DND-41 (cell line): ENCODE results near the gene CHI3L2.

Experiments
- ATAC-seq: fragments of 200-7000 bp; cut with Tn5 transposase; 3 replicates; pipeline ENCODE4 v1.9.1; 2021; ENCODE audit warnings: low read depth; ENCODE audit not compliant: insufficient read depth
- DNase-seq: peaks from one replicate; pipeline ENCODE4 v3.0.0-alpha.2; 2020
- H2AFZ ChIP-seq: 2 replicates; pipeline ENCODE4 v1.6.0; 2012; ENCODE audit warnings: low read depth, low read length
- H3K27ac ChIP-seq: 2 replicates; pipeline ENCODE4 v1.5.1; 2012; ENCODE audit warnings: low read length, inconsistent platforms
- H3K27me3 ChIP-seq: fragments of 200-600 bp; sonication (generic); 2 replicates; pipeline ENCODE4 v1.6.0; 2012; ENCODE audit warnings: low read length, mild to moderate bottlenecking, inconsistent platforms; ENCODE audit not compliant: insufficient read depth, poor library complexity
- H3K36me3 ChIP-seq: 2 replicates; pipeline ENCODE4 v1.5.1; 2012; ENCODE audit warnings: low read length, inconsistent platforms; ENCODE audit not compliant: insufficient read depth
- H3K4me1 ChIP-seq: 2 replicates; pipeline ENCODE4 v1.5.1; 2012; ENCODE audit warnings: mild to moderate bottlenecking, low read length; ENCODE audit not compliant: insufficient read depth
- H3K4me2 ChIP-seq: 2 replicates; pipeline ENCODE4 v1.6.0; 2012; ENCODE audit warnings: mild to moderate bottlenecking, moderate library complexity, low read length, inconsistent platforms; ENCODE audit not compliant: insufficient read depth
- H3K4me3 ChIP-seq, 2 experiments: fragments of 200-600 bp in 1 of 2; shearing (Covaris generic) in 1 of 2; 2 replicates each; pipeline ENCODE4 v1.5.1; 2012 to 2016; ENCODE audit warnings: inconsistent platforms in 2 of 2, low read length in 2 of 2, mild to moderate bottlenecking in 2 of 2, low read depth in 1 of 2, moderate library complexity in 1 of 2
- H3K79me2 ChIP-seq: 2 replicates; pipeline ENCODE4 v1.6.0; 2012; ENCODE audit warnings: low read length, inconsistent platforms; ENCODE audit not compliant: insufficient read depth
- H3K9ac ChIP-seq: 2 replicates; pipeline ENCODE4 v1.6.0; 2012; ENCODE audit warnings: low read depth, mild to moderate bottlenecking, inconsistent platforms, low read length, moderate library complexity
- H3K9me3 ChIP-seq: 2 replicates; pipeline ENCODE4 v1.5.1; 2012; ENCODE audit warnings: low read length, moderate library complexity, mild to moderate bottlenecking, inconsistent platforms; ENCODE audit not compliant: insufficient read depth, severe bottlenecking
- H4K20me1 ChIP-seq: 2 replicates; pipeline ENCODE4 v1.6.0; 2012; ENCODE audit warnings: low read length; ENCODE audit not compliant: insufficient read depth
- CTCF ChIP-seq: IDR thresholded peaks from 2 replicates; pipeline ENCODE4 v1.5.1; 2012; ENCODE audit warnings: borderline replicate concordance, low read length, moderate library complexity, mild to moderate bottlenecking; ENCODE audit not compliant: poor library complexity, severe bottlenecking; ENCODE audit errors: extremely low read depth
- EZH2 ChIP-seq: IDR thresholded peaks from 3 replicates; pipeline ENCODE4 v1.6.1; 2012; ENCODE audit warnings: borderline replicate concordance, low read depth, mild to moderate bottlenecking, moderate library complexity, low read length, inconsistent platforms; ENCODE audit not compliant: severe bottlenecking

The CHI3L2 gene

GRCh38 chr1:111199881-111200801 is 27.4 kb upstream of the CHI3L2 start, which contains the start of gene DENND2D:
TSS of gene DENND2D (minus strand) at chr1:111200646. CDS start at chr1:111200459, 187 bp downstream.
- Histone ChIP-seq H3K9ac (peak within 1 kb of the TSS; percentile 73), H3K36me3 (peaks cover 52% of the 10 kb centered on the region), H3K9me3 (no peaks in the 10 kb centered on the region), H4K20me1 (peaks cover 17% of the 10 kb centered on the region), H2AFZ (no peak within 1 kb of the TSS), H3K4me2 (peak within 1 kb of the TSS; percentile 75), H3K4me3 (peak within 1 kb of the TSS; percentile 57 to 76; a peak in 3 of 4 replicates), H3K4me1 (peaks cover 100% of the 10 kb centered on the region), H3K27me3 (no peaks in the 10 kb centered on the region), H3K27ac (peak within 1 kb of the TSS; percentile 89), H3K79me2 (peaks cover 85% of the 10 kb centered on the region)
- TF ChIP-seq EZH2 (no peak), CTCF (no peak)
- DNase-seq (peak; percentile 84), ATAC-seq (peak; percentile 63)

DNA sequence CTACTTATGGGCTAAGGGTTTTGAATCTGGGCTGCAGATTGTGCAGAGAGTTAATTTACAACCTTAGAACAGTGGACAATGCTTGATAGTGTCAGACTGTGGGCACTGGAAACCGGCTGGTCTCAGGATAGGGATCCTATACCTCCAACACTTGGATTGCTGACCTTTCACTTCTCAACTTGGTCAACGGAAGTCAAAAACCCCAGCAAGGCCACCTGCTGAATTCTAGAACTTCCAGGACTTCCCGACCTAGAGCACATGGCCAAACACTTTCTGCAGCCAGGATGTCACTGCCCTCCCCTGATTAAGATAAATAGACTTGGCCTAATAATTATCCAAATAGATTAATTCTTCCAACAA is 26.7 kb upstream of the CHI3L2 start:
- peaks cover 45% of the 10 kb centered on the region for H3K36me3 ChIP-seq
- H2AFZ ChIP-seq = no peak overlapping the region
- no peaks in the 10 kb centered on the region for H3K27me3 ChIP-seq
- TF ChIP-seq EZH2 (no peak), CTCF (no peak)
- H3K4me1 ChIP-seq = peaks cover 100% of the 10 kb centered on the region
- peak overlapping the region; percentile 57 to 76; a peak in 3 of 4 replicates for H3K4me3 ChIP-seq
- H3K4me2 ChIP-seq = peak overlapping the region; percentile 75
- peaks cover 15% of the 10 kb centered on the region for H4K20me1 ChIP-seq
- DNase-seq = no peak
- peak overlapping the region; percentile 89 for H3K27ac ChIP-seq
- no peaks in the 10 kb centered on the region for H3K9me3 ChIP-seq
- peak overlapping the region; percentile 73 for H3K9ac ChIP-seq
- peaks cover 79% of the 10 kb centered on the region for H3K79me2 ChIP-seq
- ATAC-seq = no peak

DNA sequence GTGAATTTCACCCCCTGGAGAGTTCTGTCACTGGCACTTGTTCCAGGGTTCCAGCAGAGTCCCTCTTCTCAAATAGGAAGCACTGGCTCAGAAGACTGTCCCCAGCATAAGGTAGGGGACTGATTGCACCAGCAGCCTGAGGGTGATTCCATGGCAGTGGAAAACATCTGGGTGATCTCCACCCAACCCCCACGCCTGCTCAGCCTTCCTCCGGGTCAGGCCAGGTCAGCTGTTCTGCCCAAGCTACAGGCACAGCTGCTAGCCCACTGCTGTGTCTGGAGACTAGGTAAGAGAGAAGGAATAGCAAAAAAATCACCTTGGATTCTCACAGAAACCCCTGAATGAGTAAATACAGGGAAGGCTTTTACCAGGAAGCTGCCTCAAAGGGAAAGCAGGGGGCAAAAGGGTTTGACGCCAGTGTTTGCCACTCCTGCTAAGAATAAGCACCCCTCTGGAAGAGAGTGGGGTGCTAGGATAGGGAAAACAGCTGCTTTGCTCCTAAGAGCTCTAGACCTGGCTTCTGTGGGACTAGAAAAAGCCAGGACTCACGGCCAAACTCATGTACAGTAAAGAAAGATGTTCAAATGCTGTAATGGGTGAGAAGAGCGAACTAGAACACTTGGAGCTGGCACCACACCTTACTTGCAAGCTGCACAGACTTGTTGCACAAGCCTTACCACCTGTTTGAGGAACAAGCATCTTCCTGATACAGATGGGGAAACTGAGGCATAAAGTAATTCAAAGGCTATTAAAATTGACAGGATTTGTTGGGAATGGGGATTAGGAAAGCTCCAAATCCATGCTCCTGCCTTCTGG is 26.0 kb upstream of the CHI3L2 start:
- TF ChIP-seq EZH2 (no peak), CTCF (no peak)
- peak overlapping the region; percentile 75 for H3K4me2 ChIP-seq

More for the DNA sequence above, 26.0 kb upstream of the CHI3L2 start:
- peaks cover 38% of the 10 kb centered on the region for H3K36me3 ChIP-seq
- H3K4me1 ChIP-seq = peaks cover 100% of the 10 kb centered on the region
- peaks cover 72% of the 10 kb centered on the region for H3K79me2 ChIP-seq
- H3K9me3 ChIP-seq = no peaks in the 10 kb centered on the region
- peak overlapping the region; percentile 57 to 76; a peak in 3 of 4 replicates for H3K4me3 ChIP-seq
- peak overlapping the region; percentile 89 for H3K27ac ChIP-seq
- peaks cover 8% of the 10 kb centered on the region; the same call in 1 of the 2 replicates for H4K20me1 ChIP-seq
- ATAC-seq = no peak
- H3K9ac ChIP-seq = peak overlapping the region; percentile 73
- peak; percentile 55 for DNase-seq
- no peaks in the 10 kb centered on the region for H3K27me3 ChIP-seq
- no peak overlapping the region for H2AFZ ChIP-seq
